SK-N-SH treated with all-trans-retinoic acid at 6 μM for 48 hours (cell line): ENCODE measurements around the gene EYA4.

Experiments
- ARNTL ChIP-seq: fragments of 450-650 bp; formaldehyde crosslinking; IDR thresholded peaks from 2 replicates; pipeline ENCODE4 v1.5.0; 2020; ENCODE audit warnings: low read depth, mild to moderate bottlenecking, moderate library complexity, borderline replicate concordance
- BACH2 ChIP-seq: fragments of 250-450 bp; sonication (Bioruptor Pico); IDR thresholded peaks from 2 replicates; pipeline ENCODE4 v1.9.0; 2021; ENCODE audit warnings: mild to moderate bottlenecking, borderline replicate concordance
- CSRNP3 ChIP-seq: fragments of 250-450 bp; sonication (Bioruptor Pico); IDR thresholded peaks from 2 replicates; pipeline ENCODE4 v1.5.1; 2021; ENCODE audit warnings: mild to moderate bottlenecking, moderate library complexity
- ISL1 ChIP-seq: fragments of 250-450 bp; sonication (Bioruptor Pico); IDR thresholded peaks from 2 replicates; pipeline ENCODE4 v2.1.2; 2022; ENCODE audit warnings: mild to moderate bottlenecking, moderate library complexity
- RARB ChIP-seq: fragments of 250-450 bp; sonication (Bioruptor Pico); IDR thresholded peaks from 2 replicates; pipeline ENCODE4 v1.8.0; 2021; ENCODE audit warnings: mild to moderate bottlenecking, moderate library complexity
- TCF4 ChIP-seq: fragments of 250-450 bp; sonication (Bioruptor Pico); IDR thresholded peaks from 2 replicates; pipeline ENCODE4 v1.8.0; 2021; ENCODE audit warnings: mild to moderate bottlenecking, moderate library complexity, borderline replicate concordance
- ZC3H10 ChIP-seq: fragments of 250-450 bp; sonication (Bioruptor Pico); IDR thresholded peaks from 2 replicates; pipeline ENCODE4 v1.5.1; 2021; ENCODE audit warnings: mild to moderate bottlenecking, moderate library complexity
- ZFP3 ChIP-seq: fragments of 250-450 bp; sonication (Bioruptor Pico); IDR thresholded peaks from 2 replicates; pipeline ENCODE4 v1.5.0; 2020; ENCODE audit warnings: mild to moderate bottlenecking, moderate library complexity
- ZFP30 ChIP-seq: fragments of 450-650 bp; formaldehyde crosslinking; IDR thresholded peaks from 2 replicates; pipeline ENCODE4 v1.5.0; 2022; ENCODE audit warnings: mild to moderate bottlenecking, moderate library complexity
- ZNF565 ChIP-seq: fragments of 450-650 bp; formaldehyde crosslinking; conservative IDR thresholded peaks from 2 replicates; pipeline ENCODE4 v1.5.0; 2020; ENCODE audit warnings: low read depth, mild to moderate bottlenecking, moderate library complexity
- ZNF70 ChIP-seq: fragments of 450-650 bp; formaldehyde crosslinking; IDR thresholded peaks from 2 replicates; pipeline ENCODE4 v1.5.0; 2020; ENCODE audit warnings: mild to moderate bottlenecking, moderate library complexity
- TF ChIP-seq, protein P1 (sequence below): fragments of 250-450 bp; sonication (Bioruptor Pico); IDR thresholded peaks from 2 replicates; pipeline ENCODE4 v1.8.0; 2020; ENCODE audit warnings: mild to moderate bottlenecking, moderate library complexity, borderline replicate concordance

DNA sequence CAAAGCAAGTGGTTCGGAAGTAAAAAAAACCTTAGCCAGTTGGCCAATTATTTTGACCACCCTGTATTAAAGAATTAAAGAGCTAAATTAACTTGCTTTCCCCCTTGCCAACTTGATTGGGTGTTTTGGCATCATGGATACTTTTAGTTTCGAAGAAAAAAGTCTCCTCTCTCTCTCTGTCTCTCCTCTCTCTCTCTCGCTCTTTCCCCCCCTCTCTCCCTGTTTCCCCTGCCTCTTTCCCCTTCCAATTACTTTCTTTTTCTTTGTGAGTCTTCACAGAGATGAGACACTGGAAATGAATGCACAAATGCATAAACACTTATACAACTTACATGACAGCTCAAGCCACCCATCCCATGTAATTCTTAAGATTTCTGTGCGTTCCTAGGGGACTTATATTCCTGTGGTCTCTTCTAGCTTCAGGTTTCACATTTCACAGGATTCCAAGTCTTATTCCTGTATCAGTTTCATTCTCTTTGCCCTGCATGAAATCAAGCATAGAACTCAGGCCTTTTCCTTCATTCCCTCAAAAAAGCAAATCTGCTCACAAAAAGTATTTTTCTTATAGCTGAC is 32.9 kb upstream of the EYA4 start:
- TF ChIP-seq ZNF70 (CRISPR knock-in tag) (no peak), RARB (CRISPR knock-in tag) (no peak), ZFP3 (no peak), TCF4 (CRISPR knock-in tag) (no peak), ZFP30 (no peak), CSRNP3 (CRISPR knock-in tag) (no peak), ARNTL (CRISPR knock-in tag) (no peak), ZC3H10 (CRISPR knock-in tag) (no peak), BACH2 (no peak), ZNF565 (CRISPR knock-in tag) (no peak), ISL1 (no peak)
- TF ChIP-seq, protein P1, sequence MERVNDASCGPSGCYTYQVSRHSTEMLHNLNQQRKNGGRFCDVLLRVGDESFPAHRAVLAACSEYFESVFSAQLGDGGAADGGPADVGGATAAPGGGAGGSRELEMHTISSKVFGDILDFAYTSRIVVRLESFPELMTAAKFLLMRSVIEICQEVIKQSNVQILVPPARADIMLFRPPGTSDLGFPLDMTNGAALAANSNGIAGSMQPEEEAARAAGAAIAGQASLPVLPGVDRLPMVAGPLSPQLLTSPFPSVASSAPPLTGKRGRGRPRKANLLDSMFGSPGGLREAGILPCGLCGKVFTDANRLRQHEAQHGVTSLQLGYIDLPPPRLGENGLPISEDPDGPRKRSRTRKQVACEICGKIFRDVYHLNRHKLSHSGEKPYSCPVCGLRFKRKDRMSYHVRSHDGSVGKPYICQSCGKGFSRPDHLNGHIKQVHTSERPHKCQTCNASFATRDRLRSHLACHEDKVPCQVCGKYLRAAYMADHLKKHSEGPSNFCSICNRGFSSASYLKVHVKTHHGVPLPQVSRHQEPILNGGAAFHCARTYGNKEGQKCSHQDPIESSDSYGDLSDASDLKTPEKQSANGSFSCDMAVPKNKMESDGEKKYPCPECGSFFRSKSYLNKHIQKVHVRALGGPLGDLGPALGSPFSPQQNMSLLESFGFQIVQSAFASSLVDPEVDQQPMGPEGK (CRISPR knock-in tag) = no peak
